Stimulated activated naive CD4-positive, alpha-beta T cell treated with Interleukin-2 at 50 U/mL for 16 hours (primary cell): ENCODE data around the gene CGB5.
A peak's percentile ranks its signal among the peaks of the same experiment; 100 is the strongest.
"Not testable (repeated sequence)": the region's sequence is repeated elsewhere in the genome, so short reads cannot be mapped to it uniquely, and the experiment has no call there.

Experiments used
- DNase-seq: peaks from one replicate; lab custom pipeline; 2025; lab: John Stamatoyannopoulos, UW

Gene CGB5

DNA sequence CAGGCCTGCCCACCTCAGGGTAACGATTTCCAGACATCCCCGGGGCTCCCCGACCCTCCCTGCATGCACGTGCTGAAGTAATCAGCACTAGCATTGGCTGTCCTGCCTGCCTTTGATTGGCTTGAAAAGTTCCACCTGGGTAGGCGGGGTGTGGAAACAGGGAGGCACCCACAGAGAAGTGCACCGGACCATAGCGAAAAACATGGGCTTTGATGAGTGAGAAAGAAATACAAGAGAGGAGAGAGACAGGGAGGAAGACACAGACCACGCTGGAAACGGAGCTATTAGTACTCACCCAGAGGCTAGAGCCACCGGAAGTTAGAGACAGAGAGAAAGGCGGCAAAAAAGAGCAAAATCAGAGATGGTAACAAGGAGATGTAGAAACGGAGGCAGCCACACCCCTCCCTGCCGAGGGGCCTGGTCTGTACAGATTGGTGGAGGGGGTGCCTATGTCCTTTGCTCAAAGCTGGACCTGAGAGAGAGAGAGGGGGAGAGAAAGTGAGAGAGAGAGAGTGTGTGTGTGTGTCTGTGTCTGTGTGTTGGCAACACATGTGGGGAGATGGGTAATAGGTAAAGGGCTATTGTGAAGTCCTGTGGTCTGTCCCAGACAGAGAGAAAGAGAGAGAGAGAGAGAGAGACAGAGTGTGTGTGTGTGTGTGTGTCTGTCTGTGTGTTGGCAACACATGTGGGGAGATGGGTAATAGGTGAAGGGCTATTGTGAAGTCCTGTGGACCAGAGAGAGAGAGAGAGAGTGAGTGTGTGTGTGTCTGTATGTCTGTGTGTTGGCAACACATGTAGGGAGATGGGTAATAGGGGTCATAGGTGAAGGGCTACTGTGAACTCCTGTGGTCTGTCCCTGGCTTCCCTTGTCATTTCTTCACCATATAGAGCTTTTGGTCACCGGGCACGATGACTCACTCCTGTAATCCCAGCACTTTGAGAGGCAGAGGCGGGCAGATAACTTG, 22.4 kb upstream of the CGB5 start:
- DNase-seq = no peak

DNA sequence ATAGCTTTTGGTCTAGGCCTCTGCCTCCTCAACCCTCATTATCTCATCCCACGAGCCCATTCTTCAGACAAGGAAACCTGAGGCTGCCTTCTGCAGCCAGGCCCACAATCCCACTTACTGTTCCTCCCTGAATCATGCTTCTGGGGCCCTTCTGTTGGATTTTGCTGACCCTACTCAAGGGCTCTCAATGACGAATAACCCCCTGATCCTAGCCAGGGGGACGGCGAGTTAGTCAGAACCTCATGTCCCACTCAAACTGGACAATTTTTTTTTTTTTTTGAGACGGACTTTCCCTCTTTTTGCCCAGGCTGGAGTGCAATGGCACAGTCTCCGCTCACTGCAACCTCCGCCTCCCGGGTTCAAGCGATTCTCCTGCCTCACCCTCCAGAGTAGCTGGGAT, 21.5 kb upstream of the CGB5 start:
- DNase-seq = no peak

DNA sequence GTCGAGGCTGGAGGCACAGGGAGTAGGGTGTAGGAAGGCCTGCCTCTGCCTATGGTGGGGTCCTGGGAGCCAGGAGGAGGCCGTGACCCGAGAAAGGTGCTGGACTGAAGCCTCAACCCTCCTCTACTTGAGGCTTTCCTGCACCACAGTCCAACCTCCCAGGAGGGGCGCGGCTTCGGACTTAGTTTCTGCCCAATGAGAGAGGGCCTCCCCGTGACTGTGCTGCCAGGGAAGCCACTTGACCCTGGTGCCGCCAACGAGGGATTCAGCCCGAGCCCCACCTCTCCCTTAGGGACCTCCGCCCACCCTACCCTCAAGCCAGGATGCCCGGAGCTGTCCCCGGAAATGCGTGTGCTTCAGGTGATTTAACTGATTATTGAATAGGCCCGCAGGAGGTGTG, 19.4 kb upstream of the CGB5 start, which contains the start of gene CGB3:
Gene CGB3 (minus strand): TSS at position 101 of the 400 bp plus-strand sequence. CDS start 362 bp downstream, outside the sequence.
- DNase-seq = not testable (repeated sequence)

- not testable (repeated sequence) for DNase-seq
These were observed 18.6 kb upstream of the CGB5 start for GRCh38 chr19:49025088-49025487.

GRCh38 chr19:49025599-49025998, 18.0 kb upstream of the CGB5 start:
- not testable (repeated sequence) for DNase-seq

DNA sequence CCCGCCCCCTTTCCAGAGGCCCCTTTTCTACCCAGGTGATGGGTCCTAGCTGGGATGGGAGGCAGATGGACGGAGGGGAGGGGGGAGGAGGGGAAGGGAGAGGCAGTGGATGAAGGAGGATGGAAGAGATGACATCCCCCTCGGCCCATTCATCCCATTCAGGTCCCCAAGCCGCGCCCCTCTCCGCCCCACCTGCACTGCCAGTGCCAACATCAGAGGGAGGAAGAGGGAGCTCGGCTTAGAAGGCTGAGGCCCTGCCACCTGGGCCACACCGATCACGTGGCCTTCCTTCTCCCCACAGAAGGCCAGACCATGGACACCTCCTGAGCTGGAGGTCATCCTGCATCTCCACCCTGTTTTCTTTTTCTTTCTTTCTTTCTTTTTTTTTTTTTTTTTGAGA, 15.0 kb upstream of the CGB5 start:
- not testable (repeated sequence) for DNase-seq

GRCh38 chr19:49029749-49030148, 13.9 kb upstream of the CGB5 start:
- DNase-seq = not testable (repeated sequence)

DNA sequence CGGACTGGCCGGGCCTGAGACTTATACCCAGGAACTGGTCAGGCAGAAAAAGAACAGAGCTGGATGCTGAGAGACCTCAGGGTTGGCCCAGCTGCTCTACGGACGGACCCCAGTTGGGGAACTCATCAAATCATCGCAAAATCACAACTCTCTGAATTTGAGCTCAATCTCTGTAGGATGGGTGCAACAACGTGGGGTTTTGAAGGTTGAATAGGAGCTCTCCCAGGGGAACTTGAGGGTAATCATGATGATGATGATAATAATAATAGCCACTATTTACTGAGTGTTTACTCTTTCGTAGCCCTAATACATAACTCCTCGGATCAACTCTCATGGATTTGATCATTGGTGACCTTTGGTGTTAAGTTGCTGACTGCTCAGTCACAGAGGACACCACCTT, 13.3 kb upstream of the CGB5 start:
- not testable (repeated sequence) for DNase-seq

DNA sequence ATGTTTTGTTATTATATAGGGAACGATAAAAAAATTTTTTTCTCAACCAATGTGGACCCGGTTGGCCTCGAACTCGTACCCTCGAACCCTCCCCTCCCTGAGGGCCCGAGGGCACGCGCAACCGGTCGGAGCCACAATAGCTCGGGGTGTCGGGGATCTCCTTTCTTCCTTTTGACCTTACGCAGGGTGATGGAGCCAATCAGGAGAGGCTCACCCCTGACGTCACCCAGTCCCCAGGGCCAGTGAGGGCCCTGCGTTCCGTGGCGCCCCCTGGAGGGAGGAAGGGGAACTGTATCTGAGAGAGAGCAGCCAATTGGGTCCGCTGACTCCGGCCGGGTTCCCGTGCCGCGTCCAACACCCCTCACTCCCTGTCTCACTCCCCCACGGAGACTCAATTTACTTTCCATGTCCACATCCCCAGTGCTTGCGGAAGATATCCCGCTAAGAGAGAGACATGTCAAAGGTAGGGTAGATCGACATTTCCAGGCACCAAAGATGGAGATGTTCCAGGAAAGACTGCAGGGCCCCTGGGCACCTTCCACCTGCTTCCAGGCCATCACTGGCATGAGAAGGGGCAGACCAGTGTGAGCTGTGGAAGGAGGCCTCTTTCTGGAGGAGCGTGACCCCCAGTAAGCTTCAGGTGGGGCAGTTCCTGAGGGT, 11.9 kb upstream of the CGB5 start, which contains the start of gene CGB2:
Gene CGB2 (plus strand): TSS at position 249 of the 660 bp plus-strand sequence. CDS start 206 bp downstream, at position 455.
- peak; percentile 36 for DNase-seq

- peak; percentile 26 for DNase-seq
These were observed 6.8 kb upstream of the CGB5 start, which contains the start of gene CGB1 for GRCh38 chr19:49036815-49037214. Gene CGB1 (minus strand): TSS chr19:49036895. CDS start chr19:49036711, 184 bp downstream.

DNA sequence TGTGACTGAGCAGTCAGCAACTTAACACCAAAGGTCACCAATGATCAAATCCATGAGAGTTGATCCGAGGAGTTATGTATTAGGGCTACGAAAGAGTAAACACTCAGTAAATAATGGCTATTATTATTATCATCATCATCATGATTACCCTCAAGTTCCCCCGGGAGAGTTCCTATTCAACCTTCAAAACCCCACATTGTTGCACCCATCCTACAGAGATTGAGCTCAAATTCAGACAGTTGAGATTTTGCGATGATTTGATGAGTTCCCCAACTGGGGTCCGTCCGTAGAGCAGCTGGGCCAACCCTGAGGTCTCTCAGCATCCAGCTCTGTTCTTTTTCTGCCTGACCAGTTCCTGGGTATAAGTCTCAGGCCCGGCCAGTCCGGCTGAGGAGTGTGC, 5.5 kb upstream of the CGB5 start:
- DNase-seq = not testable (repeated sequence)

GRCh38 chr19:49038557-49039276, 4.9 kb upstream of the CGB5 start:
- not testable (repeated sequence) for DNase-seq

DNA sequence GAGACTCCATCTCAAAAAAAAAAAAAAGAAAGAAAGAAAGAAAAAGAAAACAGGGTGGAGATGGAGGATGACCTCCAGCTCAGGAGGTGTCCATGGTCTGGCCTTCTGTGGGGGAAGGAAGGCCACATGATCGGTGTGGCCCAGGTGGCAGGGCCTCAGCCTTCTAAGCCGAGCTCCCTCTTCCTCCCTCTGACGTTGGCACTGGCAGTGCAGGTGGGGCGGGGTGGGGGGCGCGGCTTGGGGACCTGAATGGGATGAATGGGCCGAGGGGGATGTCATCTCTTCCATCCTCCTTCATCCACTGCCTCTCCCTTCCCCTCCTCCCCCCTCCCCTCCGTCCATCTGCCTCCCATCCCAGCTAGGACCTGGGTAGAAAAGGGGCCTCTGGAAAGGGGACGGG, 3.9 kb upstream of the CGB5 start:
- not testable (repeated sequence) for DNase-seq

GRCh38 chr19:49042177-49042576, 1.5 kb upstream of the CGB5 start:
- no peak for DNase-seq

GRCh38 chr19:49042666-49043065, 982 bp upstream of the CGB5 start:
- not testable (repeated sequence) for DNase-seq

- not testable (repeated sequence) for DNase-seq
These were observed 5.4 kb downstream of the CGB5 start, which contains the start of gene CGB8 for GRCh38 chr19:49049011-49049410. Gene CGB8 (minus strand): TSS chr19:49049111. CDS start chr19:49048739, 372 bp downstream.

GRCh38 chr19:49049834-49050233, 6.2 kb downstream of the CGB5 start:
- DNase-seq = not testable (repeated sequence)

DNA sequence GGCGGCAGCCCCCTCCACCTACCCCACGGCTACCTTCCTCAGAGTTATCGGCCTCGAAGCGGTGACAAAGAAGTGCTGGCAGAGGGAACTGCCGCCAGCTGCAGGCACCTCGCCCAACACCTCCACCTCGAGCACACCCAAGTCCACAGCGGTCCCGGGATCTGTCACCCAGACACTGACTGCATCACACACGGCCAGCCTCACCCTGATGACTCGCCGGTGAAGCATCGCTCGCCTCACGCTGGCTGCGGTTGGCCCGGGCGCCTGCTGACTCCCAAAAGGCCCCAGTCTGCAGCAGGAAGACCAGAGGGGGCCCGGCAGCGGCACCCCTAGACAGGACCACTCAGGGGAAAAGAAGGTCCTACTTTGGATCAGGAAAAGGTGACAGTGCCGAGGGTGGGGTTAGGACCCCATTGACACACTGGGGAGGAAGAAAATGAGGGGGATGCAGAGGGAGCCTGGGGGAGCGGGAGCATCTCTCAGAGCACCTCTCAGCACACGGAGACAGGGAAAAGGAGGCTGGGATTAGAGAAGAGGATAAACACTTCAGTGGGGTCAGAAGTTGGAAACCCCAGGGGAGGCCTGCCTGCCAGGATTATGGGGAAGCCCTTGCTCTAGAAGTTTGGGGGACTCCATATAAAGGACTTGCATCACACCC, 6.9 kb downstream of the CGB5 start:
- not testable (repeated sequence) for DNase-seq

DNA sequence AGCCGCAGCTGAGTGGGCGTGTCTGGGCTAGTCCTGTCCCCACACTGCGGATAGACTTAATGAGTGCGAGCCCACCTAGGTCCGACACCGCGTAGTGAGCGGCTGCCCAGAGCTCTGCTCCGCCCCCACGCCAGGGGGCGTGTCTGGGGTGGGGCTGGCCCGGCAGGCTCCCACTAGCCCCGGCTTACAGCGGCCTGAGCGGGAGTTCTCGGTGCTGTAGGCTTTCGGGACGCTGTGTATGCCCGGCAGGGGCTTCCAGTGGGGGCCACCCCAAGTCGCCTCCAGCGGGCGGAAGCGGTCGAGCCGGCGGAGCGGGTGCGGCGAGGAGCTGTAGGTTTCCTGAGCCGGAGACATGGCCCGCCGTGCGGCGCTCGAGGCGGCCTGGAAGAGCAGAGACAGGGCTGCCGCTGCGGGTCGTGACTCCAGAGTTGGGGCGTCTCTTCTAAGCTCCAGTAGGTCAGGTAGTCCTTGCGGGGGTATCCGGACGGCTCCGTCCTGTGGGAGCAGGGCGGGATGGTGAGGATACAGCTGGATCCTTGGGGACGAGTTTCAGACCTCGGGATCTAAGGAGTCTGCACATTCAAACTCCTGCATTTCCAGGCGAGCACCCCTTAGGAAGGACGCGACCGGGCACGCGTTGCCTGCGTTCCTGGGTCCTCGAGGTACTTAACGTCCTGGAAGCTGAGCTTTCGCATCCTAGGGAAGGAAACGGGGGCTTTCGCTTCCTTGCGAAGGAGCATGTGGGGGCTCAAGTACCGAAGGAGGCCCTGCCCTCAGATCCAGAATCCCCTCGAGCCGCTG, 12.7 kb downstream of the CGB5 start:
- peak; percentile 41 for DNase-seq

- DNase-seq = not testable (repeated sequence)
These were observed 13.4 kb downstream of the CGB5 start for GRCh38 chr19:49056902-49057596.
